Left forelimb (tissue), 1 donor: ENCODE data around the gene SPATA7.

ENCODE experiments used
- DNase-seq: peaks from one replicate; pipeline ENCODE4 v3.0.0-alpha.2; 2018; ENCODE audit warnings: low spot score

SPATA7 gene

DNA sequence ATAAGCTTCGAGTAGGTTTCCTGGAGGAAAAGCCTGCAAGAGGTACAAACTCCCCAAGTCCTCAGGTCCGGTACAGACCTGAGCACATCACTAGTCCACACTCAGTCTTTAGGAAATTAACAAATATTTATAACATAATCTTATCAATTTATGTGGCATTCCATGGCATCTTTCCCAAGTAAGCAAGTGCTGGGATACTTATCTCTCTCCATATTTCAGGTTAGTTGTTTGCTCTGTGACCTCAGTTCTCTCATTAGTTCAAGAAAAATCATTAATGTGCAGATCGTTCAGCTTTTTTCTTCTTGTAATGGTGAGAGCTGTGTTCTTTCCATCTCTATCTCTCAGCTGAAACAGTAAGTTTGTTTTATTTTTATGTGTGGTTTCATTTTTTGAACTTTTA is 34.7 kb downstream of the SPATA7 start:
- DNase-seq = no peak

DNA sequence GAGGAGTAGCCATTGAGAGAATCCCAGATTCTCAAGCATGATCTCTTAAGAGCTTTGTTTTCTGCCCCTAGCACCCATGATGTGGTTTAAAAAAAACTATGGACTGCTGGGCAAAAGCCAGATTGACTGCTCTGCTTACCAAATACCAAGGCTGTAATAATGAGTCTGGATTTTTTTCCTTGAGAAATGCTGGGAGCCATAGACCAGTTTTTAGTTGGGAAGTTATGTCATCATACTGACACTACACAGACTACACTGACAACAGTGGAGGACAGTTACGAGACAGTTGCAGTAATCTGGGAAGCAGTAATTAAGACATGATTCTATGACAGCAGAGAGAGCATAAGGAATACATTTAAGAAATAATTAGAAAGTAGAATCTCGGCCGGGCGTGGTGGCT is 35.8 kb downstream of the SPATA7 start:
- no peak for DNase-seq

DNA sequence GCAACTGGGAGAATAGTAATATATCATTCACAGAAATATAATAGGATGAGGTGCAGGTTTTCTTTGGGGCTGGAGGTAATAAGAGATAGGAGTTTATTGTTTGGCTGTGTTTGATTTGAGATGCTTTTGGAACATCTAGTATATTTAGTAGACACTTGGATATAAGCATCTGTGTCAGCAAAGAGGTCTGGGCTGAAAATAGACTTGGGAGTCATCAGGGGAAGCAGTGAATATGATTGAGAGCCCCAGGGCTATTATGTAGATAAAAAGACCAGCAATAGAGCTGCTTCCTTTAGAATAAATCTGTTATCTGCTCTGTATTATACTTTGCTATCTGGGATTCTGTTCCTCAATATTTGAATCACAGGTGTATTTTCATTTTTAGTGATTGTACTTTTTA is 36.6 kb downstream of the SPATA7 start:
- DNase-seq = no peak

DNA sequence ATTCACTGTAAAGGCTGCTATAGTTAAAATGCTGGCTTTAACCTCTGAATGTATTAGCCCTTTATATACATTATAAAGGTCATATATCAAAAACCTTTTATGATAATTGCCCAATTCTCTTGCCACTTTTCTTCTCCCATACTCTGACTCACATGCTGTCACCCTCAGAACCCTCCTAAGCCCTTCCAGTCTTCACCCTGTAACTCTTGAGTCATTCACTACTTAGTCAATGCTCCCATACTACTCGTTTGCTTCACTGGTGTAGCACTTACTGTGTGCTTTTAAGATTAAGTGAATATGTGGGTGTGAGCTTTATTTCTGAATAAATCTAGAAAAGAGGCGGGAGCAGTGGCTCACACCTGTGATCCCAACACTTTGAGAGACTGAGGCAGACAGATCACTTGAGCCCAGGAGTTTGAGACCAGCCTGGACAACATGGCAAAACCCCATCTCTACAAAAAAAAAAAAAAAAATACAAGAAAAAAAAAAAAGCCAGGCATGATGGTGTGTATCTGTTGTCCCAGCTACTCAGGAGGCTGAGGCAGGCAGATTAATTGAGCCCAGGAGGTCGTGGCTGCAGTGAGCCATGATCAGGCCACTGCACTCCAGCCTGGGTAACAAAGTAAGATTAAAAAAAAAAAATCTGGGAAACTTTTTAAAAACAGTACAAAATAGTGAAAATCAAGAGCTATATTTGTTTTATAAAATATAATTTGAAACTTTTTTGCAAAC is 37.6 kb downstream of the SPATA7 start:
- no peak for DNase-seq

DNA sequence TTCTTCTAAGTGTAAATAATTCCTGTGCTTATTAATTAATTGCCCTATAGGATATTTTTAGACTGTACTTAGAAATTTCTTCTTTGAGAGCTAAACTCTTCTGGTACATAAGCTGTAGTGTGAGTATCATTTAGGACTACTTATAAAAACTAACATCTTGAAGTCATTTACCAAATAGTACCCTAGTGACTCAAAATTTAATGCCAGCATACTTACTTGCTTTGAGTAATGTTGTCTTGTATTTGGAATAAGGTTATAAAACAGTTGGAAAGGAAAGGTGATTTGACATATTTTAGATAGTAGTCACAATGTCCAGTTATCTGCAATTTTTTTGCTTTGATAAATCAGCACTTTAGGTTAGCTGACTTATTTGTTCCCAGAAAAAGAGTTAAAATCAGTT is 39.1 kb downstream of the SPATA7 start:
- DNase-seq = no peak

DNA sequence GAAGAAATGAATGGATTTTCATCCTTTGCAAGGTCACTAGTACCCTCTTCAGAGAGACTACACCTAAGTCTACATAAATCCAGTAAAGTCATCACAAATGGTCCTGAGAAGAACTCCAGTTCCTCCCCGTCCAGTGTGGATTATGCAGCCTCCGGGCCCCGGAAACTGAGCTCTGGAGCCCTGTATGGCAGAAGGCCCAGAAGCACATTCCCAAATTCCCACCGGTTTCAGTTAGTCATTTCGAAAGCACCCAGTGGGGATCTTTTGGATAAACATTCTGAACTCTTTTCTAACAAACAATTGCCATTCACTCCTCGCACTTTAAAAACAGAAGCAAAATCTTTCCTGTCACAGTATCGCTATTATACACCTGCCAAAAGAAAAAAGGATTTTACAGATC is 40.8 kb downstream of the SPATA7 start:
- no peak for DNase-seq

DNA sequence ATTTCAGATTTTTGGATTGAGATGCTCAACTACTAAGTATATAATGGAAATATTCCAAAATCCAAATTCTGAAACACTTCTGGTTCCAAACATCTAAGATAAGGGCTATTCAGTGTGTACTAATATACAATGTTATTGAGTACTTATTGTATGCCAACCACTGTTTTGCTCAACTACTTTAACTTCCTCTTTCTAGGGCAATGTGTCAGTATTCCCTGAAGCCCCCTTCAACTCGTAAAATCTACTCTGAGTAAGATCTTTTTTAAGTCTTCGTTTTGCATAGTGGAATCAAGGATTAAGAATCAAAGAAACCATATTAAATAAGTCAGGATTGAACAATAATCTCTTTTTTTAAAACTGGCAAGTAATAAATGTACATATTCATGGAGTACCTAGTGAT is 45.5 kb downstream of the SPATA7 start:
- no peak for DNase-seq

DNA sequence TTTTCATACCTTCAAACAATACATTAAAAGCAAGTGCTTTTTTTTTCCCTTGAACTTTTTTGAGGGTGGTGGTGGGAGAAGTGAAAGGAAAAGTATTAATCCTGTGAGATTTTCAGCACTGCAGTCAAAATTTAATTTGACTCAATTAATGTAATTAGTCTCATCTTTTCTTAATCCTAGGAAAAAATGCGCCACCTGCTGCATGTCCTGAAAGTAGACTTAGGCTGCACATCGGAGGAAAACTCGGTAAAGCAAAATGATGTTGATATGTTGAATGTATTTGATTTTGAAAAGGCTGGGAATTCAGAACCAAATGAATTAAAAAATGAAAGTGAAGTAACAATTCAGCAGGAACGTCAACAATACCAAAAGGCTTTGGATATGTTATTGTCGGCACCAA is 52.2 kb downstream of the SPATA7 start:
- no peak for DNase-seq

DNA sequence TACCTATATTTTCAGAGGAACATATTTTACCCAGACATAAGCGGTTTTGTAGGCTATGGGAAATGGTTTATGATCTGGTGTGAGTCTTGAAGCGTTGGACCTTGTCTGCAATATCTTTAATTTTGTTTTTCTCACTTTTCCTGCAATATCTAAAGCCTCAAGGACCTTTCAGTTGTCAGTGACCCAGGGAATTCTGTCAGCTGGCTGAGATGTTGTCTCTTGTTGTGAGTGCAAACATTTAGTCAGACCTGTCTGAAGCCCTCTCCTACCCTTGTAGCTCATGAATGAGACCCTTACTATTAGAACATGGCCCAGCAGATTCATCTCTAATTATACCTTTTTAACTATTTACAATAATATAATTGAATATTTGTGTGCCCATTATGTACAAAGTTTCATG is 53.6 kb downstream of the SPATA7 start:
- no peak for DNase-seq

DNA sequence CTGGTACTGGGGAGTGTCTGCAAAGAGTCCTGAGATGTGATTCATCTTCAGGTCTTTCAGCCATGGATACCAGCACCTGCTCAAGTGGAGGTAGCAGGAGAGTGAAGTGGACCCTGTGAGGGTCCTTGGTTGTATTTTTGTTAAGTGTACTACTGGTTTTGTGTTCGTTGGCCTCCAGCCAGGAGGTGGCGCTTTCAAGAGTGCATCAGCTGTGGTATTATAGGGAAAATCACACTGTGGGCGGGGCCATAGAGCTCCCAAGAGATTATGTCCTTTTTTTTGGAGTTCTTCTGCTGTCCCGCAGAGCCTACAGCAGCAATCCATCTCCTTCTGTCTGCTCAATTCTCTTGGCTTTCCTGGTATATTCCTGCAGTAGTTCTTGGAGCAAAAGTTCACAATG is 66.8 kb downstream of the SPATA7 start:
- DNase-seq = no peak

DNA sequence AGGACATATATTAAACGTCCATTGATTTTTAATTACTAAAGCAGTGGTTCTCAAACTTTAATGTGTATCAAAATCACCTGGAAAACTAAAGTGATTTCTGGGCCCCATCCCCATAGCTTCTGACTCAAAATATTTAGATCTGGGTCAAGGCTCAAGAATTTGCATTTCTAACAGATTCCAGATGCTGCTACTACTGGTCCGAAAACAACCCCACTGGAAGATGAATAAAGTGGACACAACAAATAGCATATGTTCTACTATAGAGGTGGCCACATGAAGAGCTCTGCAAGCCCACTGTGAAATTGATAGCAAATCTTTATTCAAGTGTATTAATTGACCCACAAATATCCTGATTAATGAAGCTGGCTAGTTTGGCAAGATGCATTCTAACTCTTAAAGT is 69.4 kb downstream of the SPATA7 start:
- DNase-seq = no peak

DNA sequence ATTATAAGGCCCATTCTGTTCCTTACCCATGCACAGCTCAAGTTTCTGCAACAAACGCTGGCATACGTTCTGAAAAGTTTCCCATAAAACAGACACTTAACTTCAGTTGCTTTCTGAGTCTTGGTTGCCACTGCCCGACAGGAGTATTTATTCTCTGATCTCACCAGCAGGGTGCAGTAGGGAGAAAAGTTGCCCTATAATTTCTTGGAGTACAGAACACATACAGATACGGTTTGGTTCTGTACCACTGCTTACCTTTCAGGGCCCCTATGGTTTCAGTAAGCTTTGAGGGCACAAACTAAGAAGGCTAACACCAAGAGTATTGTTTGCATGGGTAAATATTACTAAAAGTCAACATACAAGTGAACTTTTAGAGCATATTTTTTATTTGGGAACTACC is 77.9 kb downstream of the SPATA7 start:
- DNase-seq = no peak

DNA sequence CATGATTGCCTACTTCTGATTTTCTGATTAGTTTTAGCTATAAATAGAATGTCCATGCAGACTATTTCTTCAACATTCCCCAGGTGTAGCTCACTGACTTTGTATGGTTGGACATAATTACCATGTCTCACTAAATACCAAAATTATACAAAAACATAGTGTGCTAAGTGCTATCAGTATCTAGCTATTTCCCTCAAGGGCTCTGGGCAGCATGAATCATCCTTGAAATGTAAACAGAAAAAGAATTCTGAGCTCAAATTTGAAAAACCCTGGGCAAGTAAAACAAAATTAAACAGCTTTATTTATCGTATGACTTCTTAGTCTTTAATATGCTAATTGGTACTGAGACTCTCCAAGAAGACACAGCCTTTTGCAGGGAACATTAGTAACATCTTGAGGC is 82.9 kb downstream of the SPATA7 start:
- DNase-seq = no peak

DNA sequence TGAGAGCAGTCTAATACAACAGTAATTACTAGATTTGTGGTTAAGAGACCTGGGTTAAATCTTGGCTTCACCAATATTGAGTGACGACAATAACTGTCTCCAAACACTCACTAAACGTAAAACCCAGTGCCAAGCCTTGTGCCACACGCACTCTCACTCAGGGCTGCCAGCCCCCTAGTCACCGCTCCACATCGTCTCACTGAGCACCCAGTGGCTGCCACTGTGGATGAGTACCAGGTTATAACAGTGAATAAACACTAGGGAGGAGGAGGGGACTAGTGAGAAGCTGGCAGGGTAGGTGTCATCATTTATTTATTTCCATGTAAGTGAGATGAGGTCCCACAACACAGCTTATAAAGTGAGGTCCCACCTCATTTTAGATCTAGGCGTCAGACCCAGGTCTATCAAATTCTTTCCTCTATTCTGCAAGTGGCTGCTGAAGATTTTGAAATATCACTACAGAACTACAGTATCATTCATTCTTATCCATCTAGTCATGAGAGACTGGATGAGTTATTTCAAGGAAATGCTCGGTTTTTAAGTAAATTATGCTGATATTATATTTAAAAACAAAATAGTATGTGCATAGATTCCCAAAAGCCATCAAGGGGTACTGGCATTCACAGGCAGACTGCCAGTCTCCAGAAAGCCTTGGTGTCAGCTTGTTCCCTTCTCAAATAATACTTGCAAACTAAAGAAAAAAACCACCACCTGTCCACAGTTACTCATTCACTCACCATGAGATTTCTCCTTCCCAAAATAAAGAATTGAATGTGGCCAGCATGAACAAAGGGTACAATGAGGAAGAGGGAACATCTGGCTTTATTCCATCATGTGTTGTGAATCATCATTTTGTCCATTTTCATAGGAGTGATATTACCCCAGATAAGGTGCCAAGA is 85.3 kb downstream of the SPATA7 start:
- DNase-seq = no peak

DNA sequence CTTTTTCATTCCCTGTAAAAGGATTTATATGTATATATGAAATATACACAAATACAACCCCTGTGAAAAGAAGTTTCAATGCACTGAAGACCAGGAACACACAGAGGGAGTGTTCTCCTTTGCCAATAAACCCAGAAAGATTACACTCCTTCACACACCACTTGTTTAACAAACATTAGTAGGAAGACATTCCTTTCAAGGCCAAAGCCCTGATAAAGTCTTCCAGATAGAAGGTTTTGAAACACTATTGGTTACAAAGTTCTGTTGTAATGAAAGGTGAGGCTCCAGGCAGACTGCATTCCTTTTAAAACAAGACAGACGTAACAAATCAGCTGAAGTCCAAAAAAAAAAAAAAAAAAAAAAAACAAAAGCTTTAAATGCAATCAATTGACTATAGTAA is 88.3 kb downstream of the SPATA7 start:
- no peak for DNase-seq

DNA sequence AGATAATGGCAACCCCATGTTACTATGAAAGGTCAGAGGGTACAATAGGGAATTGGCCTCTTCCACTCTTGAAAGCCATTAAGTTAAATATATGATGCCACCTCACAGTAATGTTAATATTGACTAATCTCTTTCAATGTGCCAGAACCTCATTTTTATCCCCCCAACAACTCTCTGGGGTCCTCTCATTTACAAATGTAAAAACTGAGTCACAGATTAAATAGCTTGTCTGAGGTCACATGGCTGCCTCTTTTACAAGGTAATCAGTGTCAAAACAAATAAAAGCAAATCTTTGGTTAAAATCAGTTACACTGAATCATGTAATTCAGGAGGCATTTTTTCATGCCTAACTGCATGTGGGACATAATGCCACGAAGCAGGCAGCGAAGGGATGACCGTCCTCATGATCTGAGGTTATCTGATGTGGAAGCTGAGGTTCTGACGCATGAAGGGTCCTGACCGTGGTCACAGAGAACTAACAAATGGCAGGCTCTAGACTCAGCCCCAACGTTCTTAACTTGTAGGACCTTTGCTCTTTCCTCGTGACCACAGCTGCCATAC is 90.8 kb downstream of the SPATA7 start:
- no peak for DNase-seq

DNA sequence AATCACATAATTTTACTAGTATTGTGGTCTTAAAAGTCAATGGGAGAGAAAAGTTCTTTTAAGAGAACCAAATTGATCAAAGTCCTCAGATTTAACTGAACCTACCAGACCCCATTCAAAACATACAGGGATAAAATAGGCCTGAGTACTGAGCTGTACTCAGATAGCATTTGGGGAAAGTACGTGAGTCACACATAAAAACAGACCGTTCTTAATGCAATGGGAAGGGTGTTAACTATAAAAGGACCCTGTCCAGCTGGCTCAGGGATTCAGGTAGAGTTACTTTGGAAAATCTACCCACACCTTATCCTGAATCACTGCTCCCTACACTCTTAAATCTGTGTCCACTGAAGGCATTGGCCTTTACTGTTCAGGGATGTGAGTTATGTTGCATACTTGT is 91.4 kb downstream of the SPATA7 start:
- DNase-seq = no peak

DNA sequence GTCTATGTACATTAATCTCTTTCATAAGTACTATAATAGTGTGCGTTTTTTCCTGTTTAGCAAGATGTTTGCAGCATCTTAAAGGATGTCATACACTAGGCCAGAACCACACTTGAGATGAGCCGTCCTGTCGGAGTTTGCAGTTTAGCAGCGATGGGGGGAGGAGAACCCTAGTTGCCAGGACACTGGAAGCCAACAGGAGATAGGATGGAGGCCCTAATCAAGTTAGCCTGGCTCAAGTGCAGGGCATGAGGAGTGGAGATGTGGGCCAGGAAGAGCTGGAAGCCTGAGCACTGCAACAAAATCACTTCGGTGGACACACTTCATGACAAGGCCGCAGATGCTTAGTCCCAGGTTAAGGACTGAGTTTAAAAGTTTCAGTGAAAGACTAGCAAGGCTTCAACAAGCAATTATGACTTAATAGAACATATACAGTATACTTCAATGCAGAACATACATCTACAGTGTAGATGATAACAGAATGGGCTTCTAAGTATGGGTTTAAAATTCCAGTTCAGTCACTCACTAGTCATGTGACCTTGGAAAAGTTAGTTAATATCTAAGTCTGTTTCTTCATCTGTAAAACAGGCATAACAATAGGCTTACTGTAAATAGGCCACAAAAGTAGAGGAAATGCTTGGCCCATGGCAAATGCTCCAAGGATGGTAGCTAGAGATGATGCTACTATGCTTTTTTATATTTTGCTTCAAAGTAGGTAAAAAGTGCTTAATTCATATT is 92.2 kb downstream of the SPATA7 start:
- DNase-seq = no peak

DNA sequence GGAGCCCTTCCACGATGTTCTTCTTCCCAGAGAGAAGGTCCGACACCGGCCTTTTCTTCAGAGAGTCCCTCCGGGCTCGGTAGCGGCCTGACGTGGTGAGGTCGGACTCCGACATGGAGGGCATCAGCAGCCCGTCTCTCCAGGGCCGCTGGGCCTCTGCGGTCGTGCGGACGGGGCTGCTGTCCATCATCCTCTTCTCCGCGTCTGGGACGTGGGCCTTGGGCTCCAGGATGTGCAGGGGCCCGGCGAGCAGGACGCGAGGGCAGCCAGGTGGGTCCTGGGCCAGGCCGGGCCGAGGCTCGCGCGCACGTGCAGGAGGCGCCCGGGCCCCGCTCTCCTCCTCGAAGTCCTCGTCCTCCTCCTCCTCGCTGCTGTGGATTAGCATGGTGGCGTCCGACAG is 93.5 kb downstream of the SPATA7 start:
- no peak for DNase-seq

DNA sequence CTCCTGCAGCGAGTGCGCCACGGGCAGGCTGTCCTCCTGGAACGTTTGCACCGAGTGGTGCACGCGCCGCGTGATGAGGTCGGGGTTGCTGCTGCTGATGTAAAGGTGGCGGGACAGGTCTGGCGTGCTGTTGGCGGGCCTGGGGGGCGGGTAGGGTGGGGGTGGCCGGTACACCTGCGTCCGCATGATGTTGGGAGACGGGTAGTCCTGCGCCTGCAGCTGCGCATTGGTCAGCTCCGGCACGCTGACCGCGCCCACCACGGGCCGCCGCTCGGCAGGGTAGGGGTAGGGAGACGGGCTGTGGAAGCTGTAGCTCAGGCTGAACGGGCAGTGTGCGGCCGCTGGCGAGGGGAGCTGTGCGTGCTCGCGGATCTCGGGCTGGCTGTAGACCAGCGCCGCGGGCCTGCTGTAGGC is 94.1 kb downstream of the SPATA7 start:
- no peak for DNase-seq

DNA sequence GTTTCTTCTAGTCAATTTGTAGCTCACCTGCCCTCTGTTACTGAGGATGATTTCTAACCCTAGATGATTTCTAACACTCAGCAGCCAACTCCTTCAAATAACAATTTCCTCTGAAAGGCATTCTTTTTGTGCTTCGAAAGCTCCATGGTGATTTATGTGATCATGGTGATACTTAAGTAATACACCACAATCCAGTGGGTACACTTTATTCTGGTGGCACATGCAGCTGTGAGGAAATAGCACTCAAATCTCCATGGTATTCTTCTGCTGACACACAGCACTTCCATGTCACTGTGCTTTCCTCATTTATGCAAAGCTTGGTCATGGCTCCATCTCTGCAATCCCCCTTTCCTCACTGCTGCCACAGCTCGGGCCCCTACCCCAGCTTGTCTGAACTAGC is 95.6 kb downstream of the SPATA7 start:
- no peak for DNase-seq

DNA sequence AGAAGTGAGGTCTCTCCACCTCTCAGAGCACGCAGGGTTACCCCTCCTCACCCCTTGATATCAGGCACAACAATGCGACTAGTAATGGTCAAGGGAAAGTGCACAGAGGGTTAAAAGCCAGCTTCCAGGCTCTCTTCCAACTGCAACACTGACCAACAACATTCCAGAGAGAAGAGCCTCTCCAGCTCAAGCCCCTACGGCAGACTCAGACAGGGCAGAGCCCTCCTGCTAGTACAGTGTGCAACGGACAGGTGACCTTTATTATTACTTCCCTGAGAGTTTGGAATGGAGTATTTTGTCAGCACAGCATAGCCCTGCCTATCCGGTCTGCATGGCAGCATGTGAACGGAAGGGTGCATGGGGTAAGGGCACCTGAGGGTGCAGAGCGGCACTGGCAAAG is 96.3 kb downstream of the SPATA7 start:
- DNase-seq = no peak

DNA sequence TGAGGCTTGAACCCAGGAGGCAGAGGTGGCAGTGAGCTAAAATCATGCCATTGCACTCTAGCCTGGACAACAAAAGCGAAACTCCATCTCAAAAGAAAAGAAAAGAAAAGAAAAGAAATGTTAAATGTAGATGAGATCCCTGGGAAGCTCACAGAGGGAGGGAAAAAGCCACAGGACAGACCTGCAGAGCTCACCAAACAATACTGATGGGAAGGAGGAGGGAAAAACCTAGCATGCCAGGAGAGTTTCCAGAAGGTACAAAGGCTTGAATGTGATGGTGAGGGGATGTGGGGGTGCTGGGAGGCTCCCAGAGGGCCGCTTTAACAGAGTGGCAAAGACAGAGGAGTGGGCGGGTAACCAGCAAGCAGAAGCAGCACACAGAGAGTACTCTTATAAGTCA is 97.1 kb downstream of the SPATA7 start:
- no peak for DNase-seq
